NCI-H2029 (cell line): ENCODE results near the gene GAN.

Experiments
- DNase-seq: peaks from one replicate; lab custom pipeline; 2025; lab: John Stamatoyannopoulos, UW

The GAN gene

DNA sequence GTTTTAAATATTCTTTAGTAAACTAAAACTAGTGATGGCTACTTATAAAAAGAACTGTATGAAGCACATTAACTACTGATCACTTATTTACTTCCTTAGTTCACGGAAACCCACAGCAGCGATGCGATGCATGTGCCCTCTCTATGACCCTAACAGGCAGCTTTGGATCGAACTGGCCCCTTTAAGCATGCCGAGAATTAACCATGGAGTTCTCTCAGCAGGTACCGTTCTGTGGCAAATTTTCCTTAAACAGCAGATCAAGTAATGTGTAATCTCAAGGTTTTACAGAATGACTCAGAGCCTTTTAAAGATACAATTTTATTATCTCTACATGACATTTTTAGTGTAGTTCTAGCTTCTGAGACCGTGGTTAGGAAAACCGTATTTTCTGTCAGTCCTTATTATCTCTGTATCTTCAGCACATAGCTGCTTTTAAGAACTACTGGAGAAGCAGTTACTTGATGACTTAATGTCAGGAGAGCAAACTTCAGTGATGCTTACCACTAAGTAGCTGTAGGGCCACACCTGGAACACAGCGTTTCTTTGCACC lies 43.0 kb downstream of the GAN start:
- no peak for DNase-seq

DNA sequence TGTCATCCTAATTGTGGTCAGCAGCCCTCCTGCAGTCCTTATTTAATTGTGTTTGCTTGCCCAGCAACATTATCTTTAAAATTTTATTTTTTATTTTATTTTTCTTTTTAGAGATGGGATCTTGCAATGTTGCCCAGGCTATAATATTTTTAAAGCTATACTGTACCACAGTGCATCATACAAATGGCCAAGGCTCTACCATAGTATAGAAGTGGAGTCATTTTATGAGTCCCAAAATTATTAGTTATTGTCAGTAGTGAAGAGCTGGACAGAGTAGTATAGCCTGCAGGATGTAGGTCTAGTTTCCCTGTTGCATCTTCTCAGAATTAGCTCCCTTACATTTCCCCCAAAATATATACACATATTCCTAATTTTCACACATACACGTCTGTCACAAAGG lies 44.1 kb downstream of the GAN start:
- DNase-seq, result no peak

- DNase-seq, result no peak
Measured at GRCh38 chr16:81360135-81360534, 45.4 kb downstream of the GAN start.

DNA sequence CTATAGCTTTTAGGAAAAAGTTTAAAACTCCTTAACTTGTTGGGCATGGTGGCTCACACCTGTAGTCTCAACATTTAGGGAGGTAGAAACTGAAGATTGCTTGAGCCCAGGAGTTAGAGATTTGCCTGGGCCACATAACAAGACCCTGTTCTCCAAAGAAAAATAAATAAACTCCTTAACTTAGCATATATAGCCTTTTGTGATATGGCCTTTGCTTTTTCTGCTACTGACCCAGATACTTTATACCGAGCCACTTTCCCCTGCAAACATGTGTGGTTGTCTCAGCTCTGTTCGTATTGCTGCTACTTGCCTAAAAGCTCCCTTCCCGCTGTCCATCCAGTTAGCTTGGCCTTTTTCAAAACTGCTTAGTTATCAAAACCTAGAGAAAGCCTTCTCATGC lies 51.0 kb downstream of the GAN start:
- no peak for DNase-seq

- no peak for DNase-seq
Measured at GRCh38 chr16:81366316-81366932, 51.7 kb downstream of the GAN start.

DNA sequence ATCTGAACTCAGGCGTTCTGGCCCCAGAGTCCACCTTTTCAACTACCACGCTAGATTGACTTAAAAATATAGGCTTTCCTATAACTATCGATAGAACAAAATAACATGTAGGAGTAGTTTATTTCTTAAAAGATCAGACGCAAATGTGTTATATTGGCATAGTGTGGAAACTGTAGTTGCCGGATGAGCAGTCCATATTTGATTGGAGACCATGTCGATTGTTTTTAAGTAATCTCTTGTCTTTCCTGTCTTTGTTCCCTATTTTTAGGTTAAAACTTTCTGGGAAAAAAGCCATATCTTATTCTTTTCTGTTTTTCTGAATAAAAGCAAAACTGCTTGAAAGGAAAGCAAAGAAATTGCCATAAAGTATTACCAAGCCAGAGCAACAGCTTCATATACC lies 53.1 kb downstream of the GAN start:
- no peak for DNase-seq

DNA sequence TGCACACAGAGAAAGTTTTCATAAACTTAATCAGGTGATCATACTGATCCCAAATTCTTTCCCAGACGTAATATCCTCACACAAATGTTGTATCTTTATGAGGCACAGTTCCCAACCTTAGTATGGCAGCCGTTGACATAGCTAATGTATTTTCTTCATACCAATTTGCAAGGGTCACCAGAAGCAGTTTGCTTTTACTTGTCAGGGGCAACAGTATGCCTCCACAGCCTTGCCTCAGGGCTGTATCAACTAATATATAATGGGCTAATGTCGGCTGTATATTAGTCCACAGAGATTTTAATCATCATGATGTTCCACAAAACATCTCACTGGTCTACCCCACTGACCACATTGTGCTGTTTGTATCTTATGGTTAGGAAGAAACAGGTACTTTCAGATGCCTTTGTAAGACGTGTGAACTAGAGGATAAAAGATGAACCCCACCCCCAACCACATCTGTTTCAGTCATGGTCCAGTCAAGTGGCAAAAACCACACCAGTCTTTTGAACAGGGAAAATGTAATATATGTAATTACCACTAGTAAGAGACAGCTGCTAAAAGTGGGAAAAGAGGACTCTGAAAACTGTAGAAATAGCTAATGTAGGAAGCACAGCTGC lies 55.2 kb downstream of the GAN start:
- no peak for DNase-seq

DNA sequence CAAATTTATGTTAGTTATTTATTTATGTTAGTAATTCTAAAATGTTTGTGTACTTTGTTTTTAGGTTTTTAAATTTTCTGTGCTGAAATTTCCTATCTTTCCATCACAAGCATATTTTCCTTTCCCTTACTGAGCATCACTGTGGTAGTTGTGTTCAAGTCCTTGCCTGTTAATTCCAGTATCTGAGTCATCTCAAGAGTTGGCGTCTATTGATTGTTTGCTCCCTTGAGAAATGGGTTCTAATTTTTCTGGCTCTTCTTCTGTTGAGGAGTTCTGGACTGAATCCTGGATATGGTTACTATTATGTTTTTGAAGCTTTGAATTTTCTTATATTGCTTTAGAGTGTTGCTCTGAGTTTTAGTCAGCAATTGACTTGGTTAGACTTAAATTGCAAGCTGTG lies 56.3 kb downstream of the GAN start:
- DNase-seq, result no peak

DNA sequence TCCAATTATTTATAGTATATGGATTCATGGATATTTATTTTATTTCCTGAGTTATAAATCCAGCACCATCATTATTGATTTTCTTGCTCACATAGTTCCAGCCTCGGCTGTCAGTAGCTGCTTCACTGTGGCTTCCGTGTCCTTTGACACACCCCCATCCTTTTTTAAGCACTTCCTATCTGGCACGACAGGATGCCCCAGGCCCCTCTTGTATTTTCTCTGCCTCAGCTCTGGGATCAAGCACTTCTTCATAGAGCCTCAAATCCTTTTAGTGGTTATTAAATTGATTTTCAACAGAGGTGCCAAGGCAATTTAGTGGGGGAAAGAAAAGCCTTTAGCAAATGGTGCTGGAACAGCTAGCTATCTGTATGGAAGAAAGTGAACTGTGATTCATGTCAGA lies 59.8 kb downstream of the GAN start:
- no peak for DNase-seq

DNA sequence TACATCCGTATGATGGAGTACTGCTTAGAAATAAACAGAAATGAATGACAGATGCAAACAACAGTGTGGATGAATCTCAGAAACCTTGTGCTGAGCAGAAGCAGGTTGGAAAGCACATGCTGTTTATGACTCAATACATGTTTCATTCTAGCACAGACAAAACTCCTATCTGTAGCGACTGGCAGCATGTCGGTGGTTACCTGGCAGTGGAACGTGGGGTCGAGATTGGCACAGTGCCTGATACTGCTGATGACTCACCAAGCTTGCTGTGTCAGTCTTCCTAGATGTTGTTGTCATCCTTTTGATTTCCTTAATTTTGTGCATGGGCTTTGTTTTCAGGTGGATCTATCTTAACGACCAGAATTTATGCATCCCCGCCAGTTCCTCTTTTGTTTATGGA lies 62.1 kb downstream of the GAN start:
- no peak for DNase-seq

GRCh38 chr16:81378049-81378448 lies 63.3 kb downstream of the GAN start:
- no peak for DNase-seq

- no peak for DNase-seq
Measured at GRCh38 chr16:81380932-81381331, 66.2 kb downstream of the GAN start.

DNA sequence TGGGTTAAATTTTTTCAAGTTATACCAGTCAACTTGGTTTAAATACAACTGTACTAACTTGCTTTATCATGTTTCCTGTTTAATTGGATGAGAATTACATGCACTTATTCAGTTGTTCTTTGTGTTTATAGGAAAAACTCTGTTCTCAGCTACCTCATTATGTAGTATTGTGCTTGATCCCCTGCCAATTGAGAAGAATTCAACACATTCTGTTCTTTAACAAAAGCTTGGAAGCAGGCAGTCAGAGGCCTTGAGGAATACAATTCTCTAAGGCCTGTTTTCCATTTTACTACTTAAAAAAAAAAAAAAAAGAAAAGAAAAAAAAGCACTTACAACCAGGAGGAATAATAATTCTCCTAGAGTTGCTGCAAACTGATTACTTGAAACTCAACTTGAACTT lies 69.2 kb downstream of the GAN start:
- no peak for DNase-seq

- DNase-seq, result no peak
Measured at GRCh38 chr16:81385031-81385756, 70.4 kb downstream of the GAN start.

DNA sequence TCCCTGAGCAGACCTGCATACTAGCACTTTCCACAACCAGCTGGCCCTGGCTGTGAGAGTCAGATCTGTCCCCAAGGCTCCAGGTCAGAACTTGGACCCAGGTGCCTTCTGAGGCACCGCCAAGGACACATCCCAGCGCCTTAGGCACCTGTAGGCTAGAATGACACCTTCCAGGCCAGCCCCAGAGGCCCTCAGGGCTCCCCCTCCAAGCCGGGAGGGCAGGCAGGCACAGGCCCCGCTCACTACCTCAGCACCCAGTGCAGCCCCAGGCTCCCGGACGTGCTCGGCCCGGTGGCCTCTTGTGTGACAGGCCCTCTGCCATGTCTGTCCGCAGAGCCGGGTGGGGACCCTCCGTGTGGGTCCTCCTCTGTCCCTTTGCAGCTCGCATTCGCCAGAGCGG lies 73.6 kb downstream of the GAN start:
- DNase-seq, result no peak

GRCh38 chr16:81390840-81391239 lies 76.1 kb downstream of the GAN start:
- DNase-seq, result no peak

- no peak for DNase-seq
Measured at GRCh38 chr16:81392011-81392410, 77.2 kb downstream of the GAN start.

DNA sequence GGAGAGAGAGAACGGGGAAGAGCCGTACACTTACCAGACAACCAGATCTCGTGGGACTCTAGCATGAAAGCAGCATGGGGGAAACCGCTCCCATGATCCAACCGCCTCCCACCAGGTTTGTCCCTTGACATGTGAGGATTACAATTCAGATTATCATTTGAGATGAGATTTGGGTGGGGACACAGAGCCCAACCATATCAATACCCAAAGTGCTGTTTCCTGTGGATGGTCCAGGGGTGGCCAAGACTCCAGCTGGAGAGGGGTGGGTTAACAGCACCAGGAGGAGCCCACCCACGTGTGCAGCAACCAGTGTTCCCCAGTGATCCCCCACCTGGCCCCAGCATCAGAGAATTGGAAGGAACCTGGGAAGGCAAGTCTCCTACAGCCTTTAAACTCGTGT lies 79.7 kb downstream of the GAN start:
- no peak for DNase-seq

DNA sequence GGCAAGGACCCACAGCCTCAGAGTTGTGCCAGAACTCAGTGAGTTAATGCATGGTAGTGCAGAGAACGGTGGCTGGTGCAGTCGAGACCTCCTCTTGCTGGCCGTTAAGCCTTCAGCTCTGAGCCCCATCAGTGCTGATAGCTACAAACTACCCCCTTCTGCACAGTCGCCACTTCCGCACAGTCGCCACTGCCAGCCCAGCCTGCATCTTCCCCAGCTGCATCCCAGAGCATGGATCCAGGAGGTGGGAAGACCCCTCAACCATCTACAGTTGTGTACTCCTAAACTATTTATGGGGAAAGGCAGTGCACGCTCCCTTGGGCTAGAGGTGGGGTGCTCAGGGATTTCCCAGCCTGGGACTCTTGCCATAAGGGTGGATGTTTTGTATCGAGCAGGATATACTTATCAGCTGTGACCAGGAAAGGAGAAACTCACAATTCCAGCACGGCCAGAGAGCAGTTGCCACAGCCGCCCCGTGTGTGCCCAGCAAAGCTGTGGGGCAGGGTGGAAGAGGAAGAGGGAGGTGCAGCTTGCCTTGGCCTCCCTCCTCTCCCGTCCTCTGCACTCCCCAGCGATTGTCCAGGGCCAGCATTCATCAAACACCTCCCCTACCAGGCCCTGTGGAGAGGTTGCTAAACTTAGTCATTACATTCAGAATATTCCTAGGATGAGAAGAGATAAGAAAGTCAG lies 80.3 kb downstream of the GAN start:
- DNase-seq, result no peak

DNA sequence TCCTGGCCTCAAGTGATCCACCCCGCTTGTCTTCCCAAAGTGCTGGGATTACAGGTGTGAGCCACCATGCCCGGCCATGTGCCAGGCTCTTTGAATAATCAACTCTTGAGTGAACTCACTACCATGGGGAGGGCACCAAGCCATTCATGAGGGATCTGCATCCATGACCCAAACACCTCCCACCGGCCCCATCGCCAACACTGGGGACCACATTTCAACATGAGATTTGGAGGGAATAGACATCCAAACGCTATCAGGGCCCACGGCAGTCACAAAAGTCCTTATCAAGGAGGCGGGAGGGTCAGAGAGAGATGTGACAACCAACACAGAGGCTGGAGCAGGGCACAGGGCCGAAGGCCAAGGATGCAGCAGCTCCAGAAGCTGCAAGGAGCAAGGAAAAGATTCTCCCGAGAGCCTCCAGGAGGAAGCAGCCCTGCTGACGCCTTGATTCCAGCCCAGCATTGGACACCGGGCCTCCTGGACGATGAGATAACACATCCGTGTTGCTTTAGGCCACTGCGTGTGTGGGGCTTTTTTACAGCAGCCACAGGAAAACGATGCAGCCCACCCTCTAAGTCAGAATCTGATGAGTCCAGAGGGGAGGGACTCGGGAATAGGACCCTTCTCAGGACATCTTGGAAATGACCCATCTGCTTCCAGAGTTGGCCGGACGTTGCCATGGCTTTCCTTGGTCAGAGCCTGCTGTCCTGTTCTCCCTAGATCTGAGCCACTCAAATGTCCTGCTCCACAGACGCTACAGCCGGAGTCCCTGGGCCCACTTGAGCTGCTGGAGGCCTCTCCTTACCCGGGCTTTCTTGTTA lies 82.5 kb downstream of the GAN start:
- no peak for DNase-seq

- no peak for DNase-seq
Measured at GRCh38 chr16:81397879-81398520, 83.2 kb downstream of the GAN start.
